HCT116 (cell line): ENCODE results near the gene EPHB2. TPM values are rescaled to one million over a fixed set of nuclear protein-coding genes. Genes with fewer than 3 reads are reported as not detected.

Experiments
- ATAC-seq: fragments of 200-7000 bp; cut with Tn5 transposase; 2 replicates; pipeline ENCODE4 v1.9.1; 2020; ENCODE audit warnings: mild to moderate bottlenecking, moderate library complexity
- BruUV-seq: library from RNA; stranded (reverse); fragments of 400-500 nt; replicated peaks from 2 replicates; lab custom pipeline; 2021; lab: Mats Ljungman, UMichigan
- CTCF ChIA-PET: fragments of 300-600 bp; sonication (Branson Sonifier 250); formaldehyde crosslinking; loops from one replicate; lab custom pipeline; 2021; ENCODE audit warnings: antibody characterized with exemption; lab: Charles Lee
- POLR2A ChIA-PET: fragments of 300-600, 350-600 bp; sonication (Branson Sonifier 250); formaldehyde crosslinking; loops from one replicate; lab custom pipeline; 2021; ENCODE audit warnings: antibody characterized with exemption; lab: Charles Lee
- RAD21 ChIA-PET, 2 experiments: fragments of 300-600 bp; sonication (Branson Sonifier 250); formaldehyde crosslinking; loops; one replicate each; lab custom pipeline; 2023; ENCODE audit warnings: low total read pairs in 2 of 2; ENCODE audit not compliant: uncharacterized antibody in 2 of 2, unreplicated experiment in 2 of 2, low non-redundant PET in 1 of 2; lab: Charles Lee
- DNase-seq: peaks from one replicate; pipeline ENCODE4 v3.0.0-alpha.2; 2010; ENCODE audit warnings: low read depth, low spot score
- H2AFZ ChIP-seq: fragments of 200-600 bp; shearing (Covaris generic), sonication (generic); 2 replicates; pipeline ENCODE4 v1.6.1; 2017; ENCODE audit warnings: low read depth, mixed run types, mixed read lengths, antibody characterized with exemption, low read length; ENCODE audit not compliant: poor library complexity, severe bottlenecking
- H3K27ac ChIP-seq: 2 replicates; pipeline ENCODE4 v1.5.1; 2012; ENCODE audit warnings: low read depth, low read length
- H3K27me3 ChIP-seq: fragments of 200-600 bp; sonication (generic); 2 replicates; pipeline ENCODE4 v1.6.1; 2016; ENCODE audit warnings: mixed run types, low read length, mixed read lengths; ENCODE audit not compliant: insufficient read depth
- H3K36me3 ChIP-seq, 2 experiments: fragments of 200-500 bp in 1 of 2; fragments of 200-600 bp in 1 of 2; sonication (Bioruptor generic) in 1 of 2; sonication (generic) in 1 of 2; 2 replicates each; pipeline versions ENCODE4 v1.5.1 to v1.6.1; 2014 to 2016; ENCODE audit warnings: low read length in 2 of 2, inconsistent platforms in 1 of 2, mixed read lengths in 1 of 2, mixed run types in 1 of 2; ENCODE audit not compliant: insufficient read depth in 2 of 2, control insufficient read depth in 1 of 2
- H3K4me1 ChIP-seq, 2 experiments: fragments of 200-600 bp in 1 of 2; sonication (generic) in 1 of 2; 2 replicates each; pipeline versions ENCODE4 v1.5.1 to v1.6.1; 2012 to 2017; ENCODE audit warnings: low read length in 2 of 2, inconsistent platforms in 1 of 2, mild to moderate bottlenecking in 1 of 2, mixed read lengths in 1 of 2, mixed run types in 1 of 2, moderate library complexity in 1 of 2; ENCODE audit not compliant: insufficient read depth in 2 of 2, control insufficient read depth in 1 of 2
- H3K4me2 ChIP-seq: fragments of 200-600 bp; sonication (generic); 2 replicates; pipeline ENCODE4 v1.6.1; 2017; ENCODE audit warnings: mixed run types, low read length, mixed read lengths
- H3K4me3 ChIP-seq, 2 experiments: fragments of 200-600 bp in 1 of 2; sonication (generic) in 1 of 2; replicated peaks in 1 of 2; 2 replicates each; pipeline ENCODE4 v1.5.1; 2011 to 2016; ENCODE audit warnings: low read length in 2 of 2, control low read depth in 1 of 2, low read depth in 1 of 2, mild to moderate bottlenecking in 1 of 2, mixed read lengths in 1 of 2, mixed run types in 1 of 2
- H3K79me2 ChIP-seq: fragments of 200-600 bp; sonication (generic); 2 replicates; pipeline ENCODE4 v1.6.1; 2017; ENCODE audit warnings: mild to moderate bottlenecking, mixed run types, low read length, moderate library complexity, mixed read lengths; ENCODE audit not compliant: insufficient read depth
- H3K9ac ChIP-seq: fragments of 200-600 bp; sonication (generic); 2 replicates; pipeline ENCODE4 v1.6.1; 2016; ENCODE audit warnings: low read length, mixed read lengths
- H3K9me2 ChIP-seq: fragments of 200-600 bp; sonication (generic), shearing (Covaris generic); 2 replicates; pipeline ENCODE4 v1.6.1; 2017; ENCODE audit warnings: mixed run types, mild to moderate bottlenecking, moderate library complexity; ENCODE audit not compliant: insufficient read depth
- H3K9me3 ChIP-seq, 2 experiments: fragments of 200-500 bp in 1 of 2; fragments of 200-600 bp in 1 of 2; sonication (Bioruptor generic) in 1 of 2; sonication (generic) in 1 of 2; 2 replicates each; pipeline ENCODE4 v1.6.1; 2014 to 2017; ENCODE audit warnings: low read length in 2 of 2, mixed read lengths in 2 of 2, inconsistent platforms in 1 of 2, low read depth in 1 of 2, mild to moderate bottlenecking in 1 of 2, mixed run types in 1 of 2, moderate library complexity in 1 of 2; ENCODE audit not compliant: control insufficient read depth in 1 of 2, insufficient read depth in 1 of 2
- H4K20me1 ChIP-seq: fragments of 200-600 bp; sonication (generic), shearing (Covaris generic); 2 replicates; pipeline ENCODE4 v1.6.1; 2017; ENCODE audit warnings: mixed run types, mild to moderate bottlenecking, moderate library complexity; ENCODE audit not compliant: insufficient read depth
- CBX3 ChIP-seq: IDR thresholded peaks from 2 replicates; pipeline ENCODE4 v1.6.1; 2012; ENCODE audit warnings: low read depth
- EGR1 ChIP-seq: IDR thresholded peaks from 2 replicates; pipeline ENCODE4 v1.6.1; 2012; ENCODE audit warnings: low read depth
- ELF1 ChIP-seq: IDR thresholded peaks from 2 replicates; pipeline ENCODE4 v1.6.1; 2012; ENCODE audit warnings: low read depth, borderline replicate concordance
- EZH2phosphoT487 ChIP-seq: fragments of 200-600 bp; IDR thresholded peaks from 2 replicates; pipeline ENCODE4 v1.6.1; 2018; ENCODE audit warnings: antibody characterized with exemption, borderline replicate concordance
- JUND ChIP-seq: IDR thresholded peaks from 2 replicates; pipeline ENCODE4 v1.6.1; 2012
- POLR2A ChIP-seq: IDR thresholded peaks from 2 replicates; pipeline ENCODE4 v1.7.0; 2011; ENCODE audit warnings: borderline replicate concordance; ENCODE audit not compliant: insufficient read depth, insufficient read length; ENCODE audit errors: extremely low read depth
- POLR2AphosphoS5 ChIP-seq: IDR thresholded peaks from 2 replicates; pipeline ENCODE4 v1.6.1; 2011; ENCODE audit warnings: mild to moderate bottlenecking, low read depth, low read length, moderate library complexity
- RAD21 ChIP-seq: IDR thresholded peaks from 2 replicates; pipeline ENCODE4 v1.6.1; 2012; ENCODE audit warnings: low read depth, mild to moderate bottlenecking
- SIN3A ChIP-seq: IDR thresholded peaks from 2 replicates; pipeline ENCODE4 v1.6.1; 2012; ENCODE audit warnings: low read depth
- SP1 ChIP-seq: IDR thresholded peaks from 2 replicates; pipeline ENCODE4 v1.6.1; 2012; ENCODE audit warnings: low read depth
- SRF ChIP-seq: IDR thresholded peaks from 2 replicates; pipeline ENCODE4 v1.6.1; 2012; ENCODE audit warnings: low read depth
- ZFX ChIP-seq: fragments of 450-650 bp; IDR thresholded peaks from 2 replicates; pipeline ENCODE4 v1.6.1; 2017
- ZNF274 ChIP-seq: fragments of 200-500 bp; sonication (Bioruptor generic); IDR thresholded peaks from 2 replicates; pipeline ENCODE4 v1.6.1; 2014; ENCODE audit warnings: mild to moderate bottlenecking, low read depth, low read length, inconsistent platforms
- intact Hi-C: fragments of 100-400 bp; cut with micrococcal nuclease; formaldehyde crosslinking; loops from 2 replicates; pipeline ENCODE4 v1.10.0; 2022
- total RNA-seq: library from RNA; stranded (reverse); gene quantifications from one replicate; pipeline ENCODE4 v1.2.1, GENCODE V29; 2021; ENCODE audit not compliant: unreplicated experiment
- TF ChIP-seq, protein P1 (sequence below), 3 experiments: fragments of 200-600 bp in 1 of 3; sonication (generic) in 1 of 3; IDR thresholded peaks in 2 of 3; conservative IDR thresholded peaks in 1 of 3; 2 replicates each; pipeline ENCODE4 v1.5.1; 2012 to 2017; ENCODE audit warnings: low read depth in 2 of 3, low read length in 2 of 3, antibody characterized with exemption in 1 of 3, borderline replicate concordance in 1 of 3, control low read depth in 1 of 3, mild to moderate bottlenecking in 1 of 3, mixed read lengths in 1 of 3, mixed run types in 1 of 3, moderate library complexity in 1 of 3; ENCODE audit not compliant: insufficient read depth in 1 of 3
- TF ChIP-seq, protein P2 (sequence below): IDR thresholded peaks from 2 replicates; pipeline ENCODE4 v1.6.1; 2012
- TF ChIP-seq, protein P3 (sequence below): IDR thresholded peaks from 2 replicates; pipeline ENCODE4 v1.6.1; 2012

EPHB2 gene
- total RNA-seq, 1 experiment from 2014 or later: 19.5 TPM

DNA sequence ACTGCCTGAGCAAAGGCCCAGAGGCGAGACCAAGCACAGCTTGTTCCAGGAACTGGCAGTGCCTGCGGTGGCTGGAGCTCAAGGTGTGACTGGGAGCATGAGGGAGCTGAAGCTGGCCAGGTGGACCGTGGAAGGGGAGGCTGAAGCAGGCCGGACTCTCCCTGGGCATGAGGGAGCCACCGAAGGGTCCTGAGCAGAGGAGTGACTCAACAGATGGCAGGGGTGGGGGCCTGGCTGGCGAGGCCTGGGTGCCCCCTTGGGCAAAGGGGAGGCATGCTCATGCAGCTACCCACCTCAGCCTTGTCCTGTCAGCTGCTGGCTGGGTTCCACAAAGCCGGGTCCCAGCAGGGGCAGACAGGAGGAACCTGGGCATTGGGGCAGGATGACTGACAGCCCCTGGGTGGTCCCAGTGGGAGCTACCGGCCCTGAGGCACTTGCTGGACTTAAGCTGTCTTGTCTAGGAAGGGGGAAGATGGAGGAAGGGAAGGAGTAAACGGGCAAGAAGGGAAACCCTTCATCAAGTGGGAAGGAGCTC, 143.1 kb downstream of the EPHB2 start:
- ChIA-PET POLR2A (no interaction called here), RAD21 (no interaction called here), CTCF (interaction anchor here (2.2 kb wide), 1 partner anchor 8 kb away, joined by 8 read pairs; no protein-coding TSS in a partner anchor)
- no peak overlapping the region for H3K9ac ChIP-seq
- no peaks in the 10 kb centered on the region for H3K36me3 ChIP-seq
- H3K27me3 ChIP-seq: no peaks in the 10 kb centered on the region
- DNase-seq (no peak), ATAC-seq (no peak)
- TF ChIP-seq POLR2A (no peak), CBX3 (no peak), EGR1 (no peak), POLR2AphosphoS5 (no peak), RAD21 (no peak), SRF (no peak), SIN3A (no peak), ZNF274 (no peak), EZH2phosphoT487 (no peak), SP1 (no peak), JUND (no peak), ELF1 (no peak), ZFX (no peak)
- TF ChIP-seq, protein P1, sequence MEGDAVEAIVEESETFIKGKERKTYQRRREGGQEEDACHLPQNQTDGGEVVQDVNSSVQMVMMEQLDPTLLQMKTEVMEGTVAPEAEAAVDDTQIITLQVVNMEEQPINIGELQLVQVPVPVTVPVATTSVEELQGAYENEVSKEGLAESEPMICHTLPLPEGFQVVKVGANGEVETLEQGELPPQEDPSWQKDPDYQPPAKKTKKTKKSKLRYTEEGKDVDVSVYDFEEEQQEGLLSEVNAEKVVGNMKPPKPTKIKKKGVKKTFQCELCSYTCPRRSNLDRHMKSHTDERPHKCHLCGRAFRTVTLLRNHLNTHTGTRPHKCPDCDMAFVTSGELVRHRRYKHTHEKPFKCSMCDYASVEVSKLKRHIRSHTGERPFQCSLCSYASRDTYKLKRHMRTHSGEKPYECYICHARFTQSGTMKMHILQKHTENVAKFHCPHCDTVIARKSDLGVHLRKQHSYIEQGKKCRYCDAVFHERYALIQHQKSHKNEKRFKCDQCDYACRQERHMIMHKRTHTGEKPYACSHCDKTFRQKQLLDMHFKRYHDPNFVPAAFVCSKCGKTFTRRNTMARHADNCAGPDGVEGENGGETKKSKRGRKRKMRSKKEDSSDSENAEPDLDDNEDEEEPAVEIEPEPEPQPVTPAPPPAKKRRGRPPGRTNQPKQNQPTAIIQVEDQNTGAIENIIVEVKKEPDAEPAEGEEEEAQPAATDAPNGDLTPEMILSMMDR (IDR thresholded peaks at IDR 0.05 in 2 of 3, conservative IDR thresholded peaks at IDR 0.05 in 1 of 3; ENCODE audit: borderline replicate concordance in 1 of 3, insufficient read depth in 1 of 3, low read depth in 2 of 3, low read length in 2 of 3): no peak
- TF ChIP-seq, protein P2, sequence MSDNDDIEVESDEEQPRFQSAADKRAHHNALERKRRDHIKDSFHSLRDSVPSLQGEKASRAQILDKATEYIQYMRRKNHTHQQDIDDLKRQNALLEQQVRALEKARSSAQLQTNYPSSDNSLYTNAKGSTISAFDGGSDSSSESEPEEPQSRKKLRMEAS: no peak
- TF ChIP-seq, protein P3, sequence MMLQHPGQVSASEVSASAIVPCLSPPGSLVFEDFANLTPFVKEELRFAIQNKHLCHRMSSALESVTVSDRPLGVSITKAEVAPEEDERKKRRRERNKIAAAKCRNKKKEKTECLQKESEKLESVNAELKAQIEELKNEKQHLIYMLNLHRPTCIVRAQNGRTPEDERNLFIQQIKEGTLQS: no peak
- H3K4me2 ChIP-seq: no peak overlapping the region
- intact Hi-C loops: no loop called here
- H3K4me1 ChIP-seq: no peaks in the 10 kb centered on the region; a peak in 1 of 4 replicates
- H3K79me2 ChIP-seq: no peaks in the 10 kb centered on the region
- no peak overlapping the region for H3K4me3 ChIP-seq
- no peaks in the 10 kb centered on the region for H3K9me2 ChIP-seq
- H4K20me1 ChIP-seq: no peaks in the 10 kb centered on the region
- no peak overlapping the region for H2AFZ ChIP-seq
- BruUV-seq: no TSS peak
- H3K27ac ChIP-seq: no peak overlapping the region
- H3K9me3 ChIP-seq: no peaks in the 10 kb centered on the region
